GM12872 (cell line): ENCODE data around the gene FCSK.

ENCODE experiments used
- CTCF ChIP-seq: IDR thresholded peaks from 3 replicates; pipeline ENCODE4 v1.5.1; 2011; ENCODE audit warnings: low read depth, mild to moderate bottlenecking, low read length, moderate library complexity; ENCODE audit not compliant: insufficient read depth

The FCSK gene

DNA sequence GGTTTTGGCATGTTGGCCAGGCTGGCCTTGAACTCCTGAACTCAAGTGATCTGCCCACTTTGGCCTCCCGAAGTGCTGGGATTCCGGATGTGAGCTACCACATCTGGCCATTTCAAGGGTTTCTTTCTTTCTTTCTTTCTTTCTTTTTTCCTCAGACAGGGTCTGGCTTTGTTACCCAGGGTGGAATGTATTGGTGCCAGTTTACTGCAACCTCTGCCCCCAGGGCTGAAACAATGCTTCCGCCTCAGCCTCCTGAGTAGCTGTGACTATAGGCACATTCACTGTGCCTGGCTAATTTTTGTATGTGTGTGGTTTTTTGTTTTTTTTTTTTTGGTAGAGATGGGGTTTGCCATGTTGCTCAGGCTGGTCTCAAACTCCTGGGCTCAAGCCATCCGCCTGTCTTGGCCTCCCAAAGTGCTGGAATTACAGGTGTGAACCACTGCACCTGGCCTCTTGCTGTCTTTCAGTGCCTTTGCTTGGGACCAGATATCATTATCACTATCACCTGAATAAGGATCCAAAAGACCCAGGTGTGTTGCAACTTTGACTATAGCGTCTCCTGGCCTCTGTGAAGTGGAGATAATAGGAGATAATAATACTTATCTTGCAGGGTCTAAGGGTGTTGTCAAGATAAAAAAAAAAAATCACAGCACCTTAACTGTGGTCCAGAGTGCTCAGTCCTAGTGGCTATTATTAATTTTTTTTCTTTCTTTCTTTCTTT, 3.2 kb downstream of the FCSK start:
- no peak for TF ChIP-seq CTCF

GRCh38 chr16:70460737-70461261, 6.4 kb downstream of the FCSK start:
- no peak for TF ChIP-seq CTCF

DNA sequence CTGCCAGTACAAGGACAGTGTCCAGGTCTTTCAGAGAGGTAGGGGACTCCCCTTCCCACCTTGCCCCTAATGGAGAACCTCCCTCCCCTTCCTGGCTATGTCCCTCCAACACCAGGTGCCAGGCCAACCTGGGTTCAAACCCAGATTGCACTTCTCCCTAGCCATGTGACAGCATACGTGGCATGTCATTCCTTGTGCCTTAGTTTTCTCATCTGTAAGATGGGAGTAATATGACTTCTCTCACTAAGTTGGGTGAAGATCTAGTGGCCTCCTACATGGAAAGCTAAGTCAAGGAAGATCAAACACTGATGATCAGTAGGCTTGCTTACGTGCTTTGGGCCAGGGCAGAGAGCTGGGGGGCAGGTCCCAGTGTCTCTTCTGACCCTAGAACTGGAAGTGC, 8.8 kb downstream of the FCSK start:
- TF ChIP-seq CTCF = no peak

GRCh38 chr16:70465999-70466804, 11.8 kb downstream of the FCSK start:
- TF ChIP-seq CTCF = no peak

DNA sequence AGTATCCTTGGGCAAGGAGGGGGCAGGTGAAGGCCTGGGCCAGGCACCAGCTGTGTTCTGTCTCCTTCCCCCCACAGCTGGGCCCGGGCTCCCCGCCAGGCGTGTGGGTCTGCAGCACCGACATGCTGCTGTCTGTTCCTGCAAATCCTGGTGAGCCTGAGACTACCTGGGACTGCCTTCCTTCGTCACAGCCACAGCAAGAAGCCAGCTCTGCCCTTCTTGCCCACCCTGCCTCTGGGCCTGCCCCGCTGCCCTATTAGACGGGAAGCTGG, 12.3 kb downstream of the FCSK start:
- no peak for TF ChIP-seq CTCF

DNA sequence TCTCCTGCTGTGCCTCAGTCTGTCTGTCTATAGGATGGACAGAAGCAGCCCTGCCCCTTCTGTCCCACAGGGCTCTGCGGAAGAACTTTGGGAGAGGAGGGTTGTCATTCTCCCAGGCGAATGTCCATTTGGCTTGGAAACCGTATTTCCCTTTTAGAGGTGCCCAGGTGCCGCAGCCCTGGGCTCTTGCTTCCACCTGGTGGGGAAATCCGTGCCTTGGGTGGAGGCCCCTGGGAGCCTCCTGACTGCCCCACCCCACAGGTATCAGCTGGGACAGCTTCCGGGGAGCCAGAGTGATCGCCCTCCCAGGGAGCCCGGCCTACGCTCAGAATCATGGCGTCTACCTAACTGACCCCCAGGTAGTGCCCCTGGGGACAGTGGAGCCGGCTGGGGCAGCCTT, 12.7 kb downstream of the FCSK start:
- 0 out of 3 replicates have a peak, but pooled peaks have one; percentile 12 for TF ChIP-seq CTCF

DNA sequence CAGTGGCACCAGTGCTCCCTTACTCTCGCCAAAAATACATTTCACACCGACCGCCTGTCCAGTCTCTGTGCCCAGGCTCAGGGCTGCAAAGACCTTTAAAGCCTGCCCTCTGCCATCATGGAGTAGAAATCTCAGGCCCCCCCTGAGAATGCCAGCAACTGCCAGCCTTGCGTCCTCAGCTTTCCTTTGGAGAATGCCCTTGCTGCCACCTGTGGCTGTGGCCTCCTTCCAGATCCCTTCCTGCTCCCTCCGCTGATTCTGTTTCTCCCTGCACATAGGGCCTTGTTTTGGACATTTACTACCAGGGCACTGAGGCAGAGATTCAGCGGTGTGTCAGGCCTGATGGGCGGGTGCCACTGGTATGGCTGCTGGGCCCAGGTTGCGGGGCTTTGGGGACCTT, 13.2 kb downstream of the FCSK start:
- TF ChIP-seq CTCF = no peak
